ENCODE measurements around the gene PLPP3. TPM values are rescaled to one million over a fixed set of nuclear protein-coding genes. Genes with fewer than 3 reads are reported as not detected.

The PLPP3 gene
- total and polyA plus RNA-seq, 2 of the 8 experiments (the other 6 are each of a cell fraction or from before 2014, with no cell fraction given): 33.2 to 42.0 TPM

- FAIRE-seq: no peak
- Histone ChIP-seq H3K23ac (ENCODE audit: insufficient read length) (no peak overlapping the region), H4K8ac (ENCODE audit: extremely low read depth, insufficient read depth, low read length) (no peak overlapping the region), H3K9ac (replicated peaks in 1 of 4; ENCODE audit: extremely low read depth in 1 of 4, low read depth in 3 of 4, low read length in 3 of 4) (no peak overlapping the region), H4K20me1 (replicated peaks in 1 of 2; ENCODE audit: control insufficient read depth in 1 of 2, insufficient read depth in 2 of 2, low read length in 2 of 2) (no peaks in the 10 kb centered on the region), H3K36me3 (ENCODE audit: control insufficient read depth in 2 of 4, insufficient read depth in 4 of 4, low read length in 3 of 4) (no peaks in the 10 kb centered on the region), H2BK120ac (replicated peaks; ENCODE audit: low read depth, low read length) (no peak overlapping the region), H3K14ac (ENCODE audit: insufficient read length) (no peak overlapping the region), H3K9me3 (ENCODE audit: insufficient read depth in 2 of 2, low read depth in 1 of 2, low read length in 1 of 2) (no peaks in the 10 kb centered on the region), H4K5ac (ENCODE audit: insufficient read length, low read depth, low read length) (no peak overlapping the region), H3K4me2 (ENCODE audit: insufficient read depth in 1 of 2, low read depth in 2 of 2, low read length in 2 of 2) (no peak overlapping the region), H3K18ac (ENCODE audit: extremely low read depth, low read length) (no peak overlapping the region), H2BK15ac (ENCODE audit: low read length) (no peak overlapping the region), H3K4ac (replicated peaks; ENCODE audit: insufficient read length, low read depth, low read length) (no peak overlapping the region), H2AK5ac (ENCODE audit: low read depth, low read length) (no peak overlapping the region; the same call in 1 of the 2 replicates), H4K91ac (replicated peaks; ENCODE audit: insufficient read length, low read length) (no peak overlapping the region), H3K4me1 (replicated peaks in 1 of 4; ENCODE audit: control insufficient read depth in 3 of 4, insufficient read depth in 4 of 4, low read length in 3 of 4) (peaks cover 10 to 20% (median 16%) of the 10 kb centered on the region in 4 experiments), H3K27me3 (replicated peaks in 1 of 4; ENCODE audit: control insufficient read depth in 3 of 4, extremely low read depth in 1 of 4, insufficient read depth in 3 of 4, low read length in 3 of 4) (no peaks in the 10 kb centered on the region), H3K4me3 (ENCODE audit: extremely low read depth in 1 of 4, insufficient read depth in 2 of 4, low read depth in 3 of 4, low read length in 4 of 4) (no peak overlapping the region), H3K56ac (replicated peaks; ENCODE audit: insufficient read length, low read depth, low read length) (no peak overlapping the region), H2BK12ac (ENCODE audit: low read depth, low read length) (no peak overlapping the region), H2BK20ac (ENCODE audit: low read length) (no peak overlapping the region), H3K23me2 (ENCODE audit: low read depth, low read length) (no peaks in the 10 kb centered on the region), H2BK5ac (ENCODE audit: low read depth, low read length) (no peak overlapping the region), H3K79me1 (ENCODE audit: low read depth, low read length) (no peaks in the 10 kb centered on the region), H3K79me2 (ENCODE audit: control insufficient read depth in 1 of 2, insufficient read depth in 2 of 2, low read length in 2 of 2) (no peaks in the 10 kb centered on the region), H3K27ac (ENCODE audit: low read depth, low read length) (no peak overlapping the region), H2AFZ (ENCODE audit: low read length) (no peak overlapping the region)
- ChIA-PET CTCF (ENCODE audit: partially characterized antibody) (interaction anchor here (0.6 to 2.1 kb wide), 8 partner anchors 13 to 215 kb away, joined by 3 to 7 read pairs (median 4); no protein-coding TSS in a partner anchor), POLR2A (ENCODE audit: partially characterized antibody) (no interaction called here)
- DNase-seq (ENCODE audit: low read depth in 1 of 2, low spot score in 2 of 2): no peak
- 89% methylated on average over 12 of the region's 12 CpGs; no CpG with 5 or more reads in 1 of the 2 experiments for WGBS, 2 experiments (ENCODE audit: extremely low coverage in 1 of 2, insufficient coverage in 1 of 2, insufficient read length in 1 of 2, insufficient replicate concordance in 2 of 2, low coverage in 1 of 2, low lambda C conversion rate in 2 of 2, missing lambda C conversion rate in 1 of 2)
- TF ChIP-seq RAD21 (IDR thresholded peaks at IDR 0.05 in 1 of 2, conservative IDR thresholded peaks at IDR 0.05 in 1 of 2; ENCODE audit: low read depth in 2 of 2, low read length in 2 of 2): no peak
- TF ChIP-seq SP1 (IDR thresholded peaks at IDR 0.05; ENCODE audit: low read depth, low read length): no peak
- TF ChIP-seq TCF12 (IDR thresholded peaks at IDR 0.05; ENCODE audit: low read depth, low read length): no peak
- TF ChIP-seq JUND (IDR thresholded peaks at IDR 0.05; ENCODE audit: low read length): no peak
- TF ChIP-seq TBP (IDR thresholded peaks at IDR 0.05; ENCODE audit: low read depth, low read length): no peak
- TF ChIP-seq CBX8 (IDR thresholded peaks at IDR 0.05; ENCODE audit: borderline replicate concordance, low read depth, low read length): no peak
- no peak for TF ChIP-seq KDM1A (IDR thresholded peaks at IDR 0.05; ENCODE audit: borderline replicate concordance, low read length)
- TF ChIP-seq BCL11A (IDR thresholded peaks at IDR 0.05; ENCODE audit: low read depth in 2 of 2, low read length in 2 of 2): no peak
- no peak for TF ChIP-seq NANOG (IDR thresholded peaks at IDR 0.05; ENCODE audit: insufficient read depth, low read depth, low read length, poor library complexity, severe bottlenecking)
- TF ChIP-seq ATF2 (IDR thresholded peaks at IDR 0.05; ENCODE audit: low read length): no peak
- no peak for TF ChIP-seq SIN3A (conservative IDR thresholded peaks at IDR 0.05 in 1 of 2, IDR thresholded peaks at IDR 0.05 in 1 of 2; ENCODE audit: low read depth in 1 of 2, low read length in 2 of 2)
Measured at GRCh38 chr1:56456435-56457101, 122.8 kb downstream of the PLPP3 start.

All from H1 (cell line).